Lung (tissue), 12 donors: ENCODE measurements around the gene TMEM72. TPM values are rescaled to one million over a fixed set of nuclear protein-coding genes. Genes with fewer than 3 reads are reported as not detected.

Experiments
- ATAC-seq: fragments of 200-7000 bp; cut with Tn5 transposase; one replicate; pipeline ENCODE4 v1.9.1; 2020; ENCODE audit warnings: moderate number of reproducible peaks; ENCODE audit not compliant: insufficient read depth, low FRiP score
- DNase-seq, 3 donors: peaks; one replicate each; pipeline ENCODE4 v3.0.0-alpha.2; 2013 to 2017
- H3K27ac ChIP-seq, 2 donors: one replicate each; pipeline ENCODE4 v1.5.1; 2013; ENCODE audit warnings: mild to moderate bottlenecking in 2 of 2, moderate library complexity in 2 of 2, control low read depth in 1 of 2, inconsistent platforms in 1 of 2, low read depth in 1 of 2, low read length in 1 of 2
- H3K27me3 ChIP-seq, 3 donors: one replicate each; pipeline ENCODE4 v1.5.1; 2013; ENCODE audit warnings: low read length in 2 of 3; ENCODE audit not compliant: control insufficient read depth in 3 of 3, insufficient read depth in 3 of 3
- H3K36me3 ChIP-seq, 4 donors: one replicate each; pipeline ENCODE4 v1.5.1; 2013; ENCODE audit warnings: low read length in 4 of 4, mild to moderate bottlenecking in 1 of 4, moderate library complexity in 1 of 4; ENCODE audit not compliant: control insufficient read depth in 4 of 4, insufficient read depth in 4 of 4
- H3K4me1 ChIP-seq, 5 donors: one replicate each; pipeline ENCODE4 v1.5.1; 2013; ENCODE audit warnings: low read length in 5 of 5, mild to moderate bottlenecking in 2 of 5, moderate library complexity in 1 of 5; ENCODE audit not compliant: control insufficient read depth in 5 of 5, insufficient read depth in 5 of 5
- H3K4me3 ChIP-seq: one replicate; pipeline ENCODE4 v1.5.1; 2013; ENCODE audit warnings: mild to moderate bottlenecking, control low read depth, moderate library complexity
- H3K9ac ChIP-seq, 2 donors: one replicate each; pipeline ENCODE4 v1.5.1; 2013; ENCODE audit warnings: low read length in 2 of 2, control low read depth in 1 of 2; ENCODE audit not compliant: insufficient read depth in 1 of 2
- H3K9me3 ChIP-seq, 4 donors: one replicate each; pipeline ENCODE4 v1.5.1; 2013; ENCODE audit warnings: low read length in 3 of 4, mild to moderate bottlenecking in 1 of 4, moderate library complexity in 1 of 4; ENCODE audit not compliant: control insufficient read depth in 4 of 4, insufficient read depth in 3 of 4
- WGBS, 2 donors: extraction: QIAGEN DNeasy Blood & Tissue Kit; methylation state at CpG; one replicate each; pipeline ENCODE4 v1.1.7; 2013; 5-methylcytosine and 5-hydroxymethylcytosine counted together
- polyA plus RNA-seq, 2 donors: library from polyadenylated mRNA; stranded (reverse); fragments of 200-250 nt; gene quantifications; one replicate each; pipeline ENCODE4 v1.2.1, GENCODE V29; 2013
- total RNA-seq, 2 donors: library from RNA; depleted of rRNA in 1 of 2; stranded (reverse); fragments of >200 nt in 1 of 2; gene quantifications; one replicate each; pipeline ENCODE4 v1.2.1, GENCODE V29; 2014 to 2021
- TF ChIP-seq, protein P1 (sequence below): IDR thresholded peaks from 2 replicates; pipeline ENCODE4 v1.5.1; 2012; ENCODE audit warnings: mild to moderate bottlenecking; ENCODE audit errors: control extremely low read depth, extremely low read depth
- donor health status: control.
- donor health status: control.
- donor health status: Bipolar disorder and iron deficiency.
- donor health status: healthy.
- donor health status: DM: yes; HTN: yes; CAD: no.

TMEM72 gene
- total and polyA plus RNA-seq, 4 donors, result 0.02 to 0.11 (median 0.04) TPM; not detected in 1

DNA sequence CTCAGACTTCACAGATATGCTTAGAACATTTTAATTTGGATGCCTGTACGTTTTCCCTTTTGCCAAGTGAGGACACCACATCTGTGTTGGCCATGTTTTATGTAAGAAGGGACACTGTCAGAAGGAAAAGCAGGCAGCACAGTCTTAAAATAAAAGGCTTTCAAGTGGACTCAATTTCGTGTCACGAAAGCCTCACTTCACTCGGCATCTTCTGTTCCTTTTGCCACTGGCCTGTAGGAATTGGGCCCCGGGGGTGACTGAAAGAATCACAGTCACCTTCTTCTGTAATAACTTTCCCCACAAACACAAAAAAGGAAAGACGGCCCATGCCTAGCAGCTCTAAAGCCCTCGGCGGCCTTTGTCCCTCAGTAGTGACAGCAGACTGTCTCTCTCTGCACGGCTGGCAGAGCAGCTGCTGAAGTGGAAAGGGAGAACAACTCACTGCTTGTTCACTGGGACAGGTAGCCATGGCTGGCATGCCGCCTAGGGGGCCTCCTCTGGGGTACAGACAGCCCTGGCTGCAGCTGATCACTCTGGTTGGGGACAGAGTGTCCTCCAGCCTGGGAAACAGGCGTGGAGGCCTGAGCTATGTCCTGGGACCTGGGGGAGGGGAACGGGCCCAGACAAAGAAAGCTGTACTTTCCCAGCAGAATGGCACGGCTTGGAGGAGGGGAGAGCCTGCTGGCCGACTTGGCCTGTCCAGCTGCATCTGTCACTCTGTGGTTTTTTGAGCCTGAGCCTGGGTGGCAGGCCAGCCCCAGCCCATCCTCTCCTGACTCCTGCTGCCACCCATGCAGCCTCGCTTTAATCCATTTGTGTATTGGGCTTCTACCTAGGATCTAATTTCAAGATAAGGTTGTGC is 52.9 kb downstream of the TMEM72 start:
- H3K27ac ChIP-seq, result peak overlapping the region; percentile 85 to 99
- H3K4me3 ChIP-seq, result no peak overlapping the region
- ATAC-seq (no peak), DNase-seq (peak; percentile 60 to 61 (median 60))
- H3K4me1 ChIP-seq, result peaks cover 17 to 39% (median 27%) of the 10 kb centered on the region in 5 donors
- TF ChIP-seq, protein P1, sequence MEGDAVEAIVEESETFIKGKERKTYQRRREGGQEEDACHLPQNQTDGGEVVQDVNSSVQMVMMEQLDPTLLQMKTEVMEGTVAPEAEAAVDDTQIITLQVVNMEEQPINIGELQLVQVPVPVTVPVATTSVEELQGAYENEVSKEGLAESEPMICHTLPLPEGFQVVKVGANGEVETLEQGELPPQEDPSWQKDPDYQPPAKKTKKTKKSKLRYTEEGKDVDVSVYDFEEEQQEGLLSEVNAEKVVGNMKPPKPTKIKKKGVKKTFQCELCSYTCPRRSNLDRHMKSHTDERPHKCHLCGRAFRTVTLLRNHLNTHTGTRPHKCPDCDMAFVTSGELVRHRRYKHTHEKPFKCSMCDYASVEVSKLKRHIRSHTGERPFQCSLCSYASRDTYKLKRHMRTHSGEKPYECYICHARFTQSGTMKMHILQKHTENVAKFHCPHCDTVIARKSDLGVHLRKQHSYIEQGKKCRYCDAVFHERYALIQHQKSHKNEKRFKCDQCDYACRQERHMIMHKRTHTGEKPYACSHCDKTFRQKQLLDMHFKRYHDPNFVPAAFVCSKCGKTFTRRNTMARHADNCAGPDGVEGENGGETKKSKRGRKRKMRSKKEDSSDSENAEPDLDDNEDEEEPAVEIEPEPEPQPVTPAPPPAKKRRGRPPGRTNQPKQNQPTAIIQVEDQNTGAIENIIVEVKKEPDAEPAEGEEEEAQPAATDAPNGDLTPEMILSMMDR, result no peak
- H3K36me3 ChIP-seq, result no peaks in the 10 kb centered on the region
- peaks cover 0 to 2% (median 0%) of the 10 kb centered on the region in 4 donors for H3K9me3 ChIP-seq
- H3K9ac ChIP-seq, result no peak overlapping the region
- WGBS, 2 donors, result 54 to 71% methylated on average over 15 of the region's 15 CpGs
- no peaks in the 10 kb centered on the region for H3K27me3 ChIP-seq

DNA sequence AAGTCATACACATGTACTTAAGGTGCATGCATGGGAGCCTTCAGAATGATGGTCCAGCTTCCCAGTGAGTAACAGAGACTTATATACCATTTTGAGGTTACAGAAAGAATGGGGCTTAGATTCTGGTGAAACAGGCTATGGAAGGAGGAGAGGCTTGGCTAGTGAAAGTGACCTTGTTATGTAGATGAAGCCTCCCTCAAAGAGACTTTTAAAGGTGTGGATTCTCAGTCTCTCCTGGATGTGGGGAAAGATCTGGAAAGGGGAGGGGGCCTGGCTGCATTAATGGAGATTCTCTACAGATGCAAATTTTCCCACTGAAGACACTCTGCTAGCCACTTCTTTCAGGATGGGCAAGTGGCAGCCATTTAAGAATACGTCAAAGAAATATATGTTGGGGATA is 54.0 kb downstream of the TMEM72 start:
- ATAC-seq (no peak), DNase-seq (no peak)
- H3K9me3 ChIP-seq, result peaks cover 0 to 2% (median 0%) of the 10 kb centered on the region in 4 donors
- peaks cover 15 to 34% (median 27%) of the 10 kb centered on the region in 5 donors for H3K4me1 ChIP-seq
- peak overlapping the region in 1 of 2 donors; percentile 34 for H3K9ac ChIP-seq
- TF ChIP-seq, protein P1, result no peak
- H3K27ac ChIP-seq, result peak overlapping the region in 1 of 2 donors; percentile 99
- no peaks in the 10 kb centered on the region for H3K27me3 ChIP-seq
- 100% methylated on average over 1 of the region's 1 CpG for WGBS, 2 donors
- peaks cover 0 to 6% (median 0%) of the 10 kb centered on the region in 4 donors for H3K36me3 ChIP-seq
- H3K4me3 ChIP-seq, result no peak overlapping the region

DNA sequence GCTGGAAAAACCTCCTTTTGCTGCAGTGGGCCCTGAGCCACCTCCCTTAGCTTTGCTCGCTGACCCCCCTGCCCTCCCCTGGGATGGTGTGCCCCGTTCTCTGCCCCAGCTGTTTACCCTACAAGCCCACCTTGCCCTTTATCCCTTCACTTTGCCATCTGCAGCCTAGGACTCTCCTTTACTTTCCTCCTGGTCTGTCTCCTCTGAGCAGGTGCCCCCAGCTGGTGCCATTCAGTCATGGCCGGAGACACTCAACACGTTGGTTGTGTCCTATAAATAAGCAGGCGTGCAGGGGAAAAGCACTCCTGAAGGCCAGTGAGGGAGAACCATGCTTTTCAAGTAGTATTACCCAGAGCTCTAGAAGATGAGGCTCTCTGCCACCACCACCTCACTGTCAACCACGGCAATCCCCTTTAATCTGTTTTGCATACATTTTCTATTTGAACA is 54.5 kb downstream of the TMEM72 start:
- 82 to 87% methylated on average over 6 of the region's 6 CpGs for WGBS, 2 donors
- no peak overlapping the region for H3K4me3 ChIP-seq
- H3K9me3 ChIP-seq, result peaks cover 0 to 2% (median 0%) of the 10 kb centered on the region in 4 donors
- H3K36me3 ChIP-seq, result peaks cover 0 to 9% (median 0%) of the 10 kb centered on the region in 4 donors
- no peaks in the 10 kb centered on the region for H3K27me3 ChIP-seq
- H3K9ac ChIP-seq, result no peak overlapping the region
- TF ChIP-seq, protein P1, result no peak
- peaks cover 14 to 30% (median 27%) of the 10 kb centered on the region in 5 donors for H3K4me1 ChIP-seq
- peak overlapping the region; percentile 34 to 99 for H3K27ac ChIP-seq
- no peak for DNase-seq
- ATAC-seq, result no peak
